Measurements from ENCODE around the gene FOSL2. TPM values are rescaled to one million over a fixed set of nuclear protein-coding genes. Genes with fewer than 3 reads are reported as not detected.

Gene FOSL2
- total and polyA plus RNA-seq, 2 donors (not counting 1 experiment from before 2014, with no cell fraction given): 2.5 to 37.7 TPM

- Histone ChIP-seq H3K9ac (ENCODE audit: low read length) (no peak overlapping the region), H3K4me3 (ENCODE audit: control extremely low read depth in 1 of 5, extremely low read depth in 1 of 5, insufficient read depth in 1 of 5, low read depth in 2 of 5, low read length in 4 of 5) (no peak overlapping the region), H3K4me1 (ENCODE audit: control insufficient read depth in 2 of 2, insufficient read depth in 2 of 2, low read length in 2 of 2) (no peaks in the 10 kb centered on the region), H3K9me3 (ENCODE audit: control extremely low read depth in 1 of 3, control insufficient read depth in 2 of 3, insufficient read depth in 1 of 3, low read length in 2 of 3) (no peaks in the 10 kb centered on the region), H3K27ac (ENCODE audit: low read length in 2 of 2) (no peak overlapping the region), H3K4me2 (replicated peaks; ENCODE audit: low read depth, low read length, poor library complexity, severe bottlenecking) (no peak overlapping the region), H4K20me1 (ENCODE audit: control insufficient read depth, insufficient read depth, low read length, poor library complexity, severe bottlenecking) (no peaks in the 10 kb centered on the region), H3K27me3 (replicated peaks in 1 of 4; ENCODE audit: control extremely low read depth in 1 of 4, control insufficient read depth in 3 of 4, insufficient read depth in 4 of 4, low read length in 3 of 4) (no peaks in the 10 kb centered on the region), H3K36me3 (replicated peaks in 1 of 2; ENCODE audit: control extremely low read depth in 1 of 2, control insufficient read depth in 1 of 2, extremely low read depth in 1 of 2, insufficient read depth in 2 of 2, low read length in 1 of 2) (no peaks in the 10 kb centered on the region), H2AFZ (ENCODE audit: insufficient read depth, low read depth, low read length, poor library complexity, severe bottlenecking) (no peak overlapping the region), H3K79me2 (ENCODE audit: control insufficient read depth, insufficient read depth, low read length) (no peaks in the 10 kb centered on the region)
- Mint-ChIP-seq H3K4me1 (no peaks in the 10 kb centered on the region), H3K27ac (no peak overlapping the region), H3K9me3 (ENCODE audit: insufficient read depth) (no peaks in the 10 kb centered on the region), H3K27me3 (peaks cover 4% of the 10 kb centered on the region), H3K4me3 (no peak overlapping the region)
- WGBS (ENCODE audit: insufficient coverage): 100% methylated on average over 1 of the region's 2 CpGs
- intact Hi-C loops (cut with micrococcal nuclease): no loop called here
- TF ChIP-seq CTCF (IDR thresholded peaks at IDR 0.05) (no peak), EZH2 (IDR thresholded peaks at IDR 0.05; ENCODE audit: borderline replicate concordance, insufficient read depth, low read depth, low read length, poor library complexity, severe bottlenecking) (no peak)
- ChIA-PET CTCF (no interaction called here), POLR2A (interaction anchor here (0.6 kb wide), 1 partner anchor 376 kb away, joined by 4 read pairs; no protein-coding TSS in a partner anchor)
- DNase-seq: no peak
- ATAC-seq (ENCODE audit: low read depth): no peak
Measured at GRCh38 chr2:28433215-28433614, 40.6 kb downstream of the FOSL2 start.

GRCh38 chr2:28433935-28434599 lies 41.4 kb downstream of the FOSL2 start:
- Mint-ChIP-seq H3K9me3 (ENCODE audit: insufficient read depth) (no peaks in the 10 kb centered on the region), H3K27me3 (peaks cover 4% of the 10 kb centered on the region), H3K27ac (no peak overlapping the region), H3K4me3 (no peak overlapping the region), H3K4me1 (no peaks in the 10 kb centered on the region)
- no peak for ATAC-seq (ENCODE audit: low read depth)
- no peaks in the 10 kb centered on the region for H3K79me2 ChIP-seq (ENCODE audit: control insufficient read depth, insufficient read depth, low read length)
- no peak overlapping the region for H3K27ac ChIP-seq (ENCODE audit: low read length in 2 of 2)
- H3K9ac ChIP-seq (ENCODE audit: low read length): no peak overlapping the region
- TF ChIP-seq EZH2 (IDR thresholded peaks at IDR 0.05; ENCODE audit: borderline replicate concordance, insufficient read depth, low read depth, low read length, poor library complexity, severe bottlenecking) (no peak), CTCF (IDR thresholded peaks at IDR 0.05) (no peak)
- no peak overlapping the region for H3K4me2 ChIP-seq (replicated peaks; ENCODE audit: low read depth, low read length, poor library complexity, severe bottlenecking)
- no peak overlapping the region for H3K4me3 ChIP-seq (ENCODE audit: control extremely low read depth in 1 of 5, extremely low read depth in 1 of 5, insufficient read depth in 1 of 5, low read depth in 2 of 5, low read length in 4 of 5)
- H3K36me3 ChIP-seq (replicated peaks in 1 of 2; ENCODE audit: control extremely low read depth in 1 of 2, control insufficient read depth in 1 of 2, extremely low read depth in 1 of 2, insufficient read depth in 2 of 2, low read length in 1 of 2): no peaks in the 10 kb centered on the region
- ChIA-PET POLR2A (no interaction called here), CTCF (no interaction called here)
- no peaks in the 10 kb centered on the region for H3K27me3 ChIP-seq (replicated peaks in 1 of 4; ENCODE audit: control extremely low read depth in 1 of 4, control insufficient read depth in 3 of 4, insufficient read depth in 4 of 4, low read length in 3 of 4)
- no peaks in the 10 kb centered on the region for H4K20me1 ChIP-seq (ENCODE audit: control insufficient read depth, insufficient read depth, low read length, poor library complexity, severe bottlenecking)
- H3K9me3 ChIP-seq (ENCODE audit: control extremely low read depth in 1 of 3, control insufficient read depth in 2 of 3, insufficient read depth in 1 of 3, low read length in 2 of 3): no peaks in the 10 kb centered on the region
- DNase-seq: no peak
- H2AFZ ChIP-seq (ENCODE audit: insufficient read depth, low read depth, low read length, poor library complexity, severe bottlenecking): no peak overlapping the region
- H3K4me1 ChIP-seq (ENCODE audit: control insufficient read depth in 2 of 2, insufficient read depth in 2 of 2, low read length in 2 of 2): no peaks in the 10 kb centered on the region
- 77% methylated on average over 8 of the region's 8 CpGs for WGBS (ENCODE audit: insufficient coverage)
- intact Hi-C loops (cut with micrococcal nuclease): no loop called here
